ENCODE data around the gene GMDS.
A peak's percentile ranks its signal among the peaks of the same experiment; 100 is the strongest.

GMDS gene

DNA sequence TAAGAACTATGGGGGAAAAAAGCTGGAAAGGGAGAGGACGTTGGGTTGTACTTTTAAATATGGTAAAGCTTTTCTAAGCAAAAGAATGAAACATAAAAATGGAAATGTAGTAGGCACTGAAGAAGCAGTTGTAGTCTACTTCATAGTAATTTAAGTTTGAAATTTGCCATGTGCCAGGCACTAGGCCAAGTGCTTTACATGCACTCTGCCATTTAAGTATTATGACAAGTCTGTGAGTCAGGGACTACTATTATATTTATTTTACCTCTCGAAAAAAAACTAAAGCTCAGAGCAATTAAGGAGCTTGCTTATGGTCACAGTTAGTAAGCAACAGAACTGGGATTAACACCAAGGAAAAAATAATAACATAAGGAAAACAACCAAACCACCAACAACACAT is 257.8 kb downstream of the GMDS start:
- no peak for DNase-seq (ENCODE audit: low spot score)

DNA sequence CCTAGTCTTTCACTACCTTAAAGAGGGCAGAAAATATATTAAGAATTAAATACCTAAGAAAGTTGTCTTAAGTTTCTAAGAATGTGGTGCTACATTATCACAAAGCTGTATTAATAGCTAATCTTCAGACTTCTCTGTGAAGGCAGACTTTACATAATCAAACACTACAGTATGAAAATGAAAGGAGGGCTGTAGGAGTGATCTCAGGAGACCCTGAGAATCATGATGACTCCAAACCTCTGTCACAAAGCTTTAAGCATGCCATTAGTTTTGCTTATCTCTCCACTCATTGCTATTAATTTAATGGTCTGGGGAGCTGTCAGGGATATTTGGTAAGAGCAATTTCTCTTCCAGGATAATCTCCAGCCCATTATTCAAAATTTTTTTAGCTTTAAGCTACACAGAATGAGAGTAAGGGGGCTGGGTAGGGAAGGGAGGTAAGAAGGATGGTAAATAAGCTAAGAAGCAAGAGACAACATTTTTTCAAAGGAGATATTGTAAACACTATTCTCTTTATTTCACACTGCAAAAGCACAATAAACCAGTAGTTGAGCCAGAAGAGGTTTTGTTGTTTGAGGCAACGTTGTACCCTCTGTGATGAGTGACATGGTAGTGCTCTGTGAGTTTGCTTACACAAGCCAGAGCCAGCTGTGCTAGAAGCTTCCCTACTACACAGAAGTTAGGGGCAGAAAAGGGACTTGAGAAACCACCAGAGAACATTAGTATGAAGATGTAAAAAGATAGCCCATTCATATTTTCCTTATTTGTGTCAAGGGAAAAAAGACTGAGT is 258.8 kb downstream of the GMDS start:
- no peak for DNase-seq (ENCODE audit: low spot score)

GRCh38 chr6:1984346-1984994 is 260.9 kb downstream of the GMDS start:
- no peak for DNase-seq (ENCODE audit: low spot score)

- DNase-seq (ENCODE audit: low spot score): no peak
These were observed 261.6 kb downstream of the GMDS start for GRCh38 chr6:1983850-1984249.

DNA sequence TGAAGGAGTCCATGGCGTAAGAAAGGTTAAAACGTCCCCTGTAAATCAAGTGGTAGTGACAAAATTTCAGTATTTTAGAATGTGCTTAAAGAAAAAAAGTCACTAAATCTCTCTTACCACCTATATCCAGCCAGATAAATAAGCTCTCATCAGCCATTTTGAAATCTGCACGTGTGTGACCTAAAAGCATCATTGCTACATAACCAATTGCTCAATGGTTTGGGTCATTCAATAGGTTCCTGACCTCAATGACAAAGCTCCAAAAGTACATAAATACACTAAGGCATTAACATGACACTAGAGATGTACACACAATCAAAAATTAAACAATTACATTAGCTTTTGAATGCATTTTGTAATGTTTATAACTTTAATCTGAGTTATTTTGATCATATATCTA is 272.4 kb downstream of the GMDS start:
- no peak for DNase-seq (ENCODE audit: low spot score)

DNA sequence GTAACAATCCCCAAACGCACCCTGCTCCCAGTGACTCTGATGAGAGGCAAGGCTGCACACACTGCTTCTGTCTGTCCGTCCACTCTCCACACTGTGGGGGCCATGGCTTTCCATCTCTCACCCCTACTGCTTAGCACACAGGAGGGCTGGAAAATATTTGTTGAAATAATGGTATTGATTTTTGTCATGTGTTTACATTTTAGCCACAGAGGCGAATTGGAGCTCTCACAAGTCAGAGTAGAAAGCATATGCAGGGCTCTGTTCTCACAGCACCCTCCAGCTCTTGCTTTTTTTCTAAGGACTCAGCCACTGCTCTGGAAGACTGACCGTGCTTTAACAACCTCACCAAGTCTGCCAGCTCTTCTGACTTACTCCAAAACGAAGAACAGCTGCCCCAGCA is 273.8 kb downstream of the GMDS start:
- no peak for DNase-seq (ENCODE audit: low spot score)

DNA sequence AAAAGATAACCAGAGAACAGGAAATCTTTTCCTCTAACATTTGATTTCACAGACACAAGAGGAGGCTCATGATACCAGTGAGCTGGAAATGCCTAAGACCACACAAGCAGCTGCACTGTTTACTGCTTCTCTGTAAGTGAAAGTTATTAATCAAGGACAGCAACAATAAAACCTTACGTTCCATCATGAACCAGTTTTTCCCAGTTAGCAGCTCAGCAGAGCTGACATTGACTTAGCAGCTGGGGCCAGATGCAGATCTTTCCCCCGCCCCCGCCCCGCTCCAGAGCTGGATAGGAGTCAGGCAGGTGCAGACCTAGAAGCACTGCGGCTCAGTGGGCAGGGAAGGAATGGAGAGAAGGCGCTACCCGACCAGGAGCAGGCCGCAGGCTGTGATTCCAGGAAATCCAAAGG is 275.2 kb downstream of the GMDS start:
- no peak for DNase-seq (ENCODE audit: low spot score)

GRCh38 chr6:1966713-1967112 is 278.7 kb downstream of the GMDS start:
- no peak for DNase-seq (ENCODE audit: low spot score)

GRCh38 chr6:1965596-1966224 is 279.7 kb downstream of the GMDS start:
- no peak for DNase-seq (ENCODE audit: low spot score)

- DNase-seq (ENCODE audit: low spot score): no peak
These were observed 281.8 kb downstream of the GMDS start for GRCh38 chr6:1963596-1963995.

GRCh38 chr6:1962201-1962600 is 283.2 kb downstream of the GMDS start:
- DNase-seq (ENCODE audit: low spot score): no peak

DNA sequence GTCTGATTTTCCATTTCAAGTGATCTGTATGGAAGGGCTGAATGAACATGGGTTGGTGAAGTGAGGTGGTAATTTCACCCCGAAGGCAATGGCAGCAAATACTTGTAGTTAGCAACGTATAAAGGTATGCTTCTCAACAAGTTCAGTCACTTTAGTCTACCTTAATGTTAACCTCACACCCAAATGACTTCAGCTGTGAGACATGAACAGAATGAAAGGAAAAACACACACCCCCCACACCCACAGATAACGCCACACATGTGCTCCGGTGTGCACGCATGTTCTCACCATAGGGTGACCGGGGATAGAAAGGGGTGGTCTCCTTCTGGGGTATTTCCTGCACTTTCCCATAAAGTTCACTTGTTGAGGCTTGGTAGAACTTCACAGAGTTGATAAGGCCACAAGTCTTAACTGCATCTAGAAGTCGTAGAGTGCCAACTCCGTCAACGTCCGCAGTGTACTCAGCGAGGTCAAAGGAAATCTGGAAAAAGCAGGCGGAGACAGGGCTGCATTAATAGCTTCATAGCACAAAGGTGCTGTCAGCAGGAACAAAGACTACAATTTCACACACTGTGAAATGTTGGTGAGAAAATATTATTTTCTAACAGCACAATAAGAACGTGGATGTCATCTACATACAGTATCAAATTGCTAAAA is 284.8 kb downstream of the GMDS start:
- DNase-seq (ENCODE audit: low spot score): no peak

- DNase-seq (ENCODE audit: low spot score): no peak
These were observed 287.1 kb downstream of the GMDS start for GRCh38 chr6:1958257-1958656.

DNA sequence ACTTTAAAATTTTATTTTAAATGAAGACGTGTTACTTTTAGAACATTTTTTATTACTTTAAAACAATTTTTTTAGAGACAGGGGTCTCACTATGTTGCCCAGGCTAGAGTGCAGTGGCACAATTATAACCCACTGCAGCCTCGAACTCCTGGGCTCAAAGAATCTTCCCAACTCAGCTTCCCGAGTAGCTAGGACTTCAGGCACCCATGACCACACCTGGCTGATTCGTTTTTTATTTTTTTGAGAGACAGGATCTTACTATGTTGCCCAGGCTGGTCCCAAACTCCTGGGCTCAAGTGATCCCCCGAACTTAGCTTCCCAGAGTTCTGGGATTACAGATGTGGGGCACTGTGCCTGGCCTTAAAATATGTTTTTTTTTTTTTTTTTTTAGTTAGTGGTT is 287.7 kb downstream of the GMDS start:
- no peak for DNase-seq (ENCODE audit: low spot score)

DNA sequence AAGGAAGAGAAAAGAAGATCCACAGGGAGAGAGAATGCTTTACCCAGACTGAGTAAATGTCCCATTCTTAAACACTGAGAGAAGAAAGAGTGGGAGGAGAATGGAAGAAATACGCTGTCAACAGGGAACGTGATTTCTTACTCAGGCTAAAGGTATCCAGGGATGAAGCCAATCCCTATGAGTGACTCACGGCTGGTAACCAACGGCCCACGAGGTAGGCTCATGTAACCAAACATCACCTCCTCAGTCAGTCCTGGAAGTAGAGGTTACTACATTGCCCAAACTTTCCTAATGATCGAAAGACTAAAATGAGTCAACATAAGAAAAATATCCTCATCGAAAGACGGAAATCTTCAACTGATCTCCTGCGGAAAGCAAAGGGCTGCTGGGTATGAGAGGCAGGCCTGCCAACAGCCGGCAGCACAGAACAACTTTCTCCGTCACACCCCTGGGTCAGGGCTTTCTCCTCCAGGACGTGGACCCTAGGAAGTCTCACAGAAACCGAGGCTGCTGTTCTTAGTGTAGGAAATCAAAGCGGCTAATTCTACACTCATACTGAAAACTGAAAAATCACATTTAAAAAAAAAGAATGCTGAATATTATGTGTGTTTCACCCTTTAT is 292.6 kb downstream of the GMDS start:
- peak; percentile 60 for DNase-seq (ENCODE audit: low spot score)

- no peak for DNase-seq (ENCODE audit: low spot score)
These were observed 294.8 kb downstream of the GMDS start for GRCh38 chr6:1950631-1951030.

- DNase-seq (ENCODE audit: low spot score): peak; percentile 8
These were observed 295.9 kb downstream of the GMDS start for GRCh38 chr6:1949538-1949937.

DNA sequence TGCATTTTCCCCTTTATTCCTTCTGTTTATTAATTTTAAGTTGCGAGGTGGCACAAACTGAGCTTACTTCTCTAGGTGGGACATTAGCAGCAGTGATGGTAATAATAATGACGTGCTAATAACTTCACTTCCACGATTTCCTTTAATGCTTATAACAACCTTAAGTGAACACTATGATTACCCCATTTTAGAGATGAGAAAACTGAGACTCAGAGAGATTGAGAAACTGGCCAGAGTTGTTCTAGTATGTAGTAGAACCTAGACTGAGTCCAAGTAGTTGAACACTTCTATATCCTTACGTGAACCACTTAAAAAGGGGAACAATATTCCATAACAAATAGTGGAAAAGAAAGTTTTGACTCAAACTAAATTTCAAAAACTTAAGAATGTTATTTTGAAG is 297.5 kb downstream of the GMDS start:
- DNase-seq (ENCODE audit: low spot score): no peak

- DNase-seq (ENCODE audit: low spot score): no peak
These were observed 298.8 kb downstream of the GMDS start for GRCh38 chr6:1946583-1946982.

GRCh38 chr6:1945235-1945832 is 300.1 kb downstream of the GMDS start:
- DNase-seq (ENCODE audit: low spot score): no peak

DNA sequence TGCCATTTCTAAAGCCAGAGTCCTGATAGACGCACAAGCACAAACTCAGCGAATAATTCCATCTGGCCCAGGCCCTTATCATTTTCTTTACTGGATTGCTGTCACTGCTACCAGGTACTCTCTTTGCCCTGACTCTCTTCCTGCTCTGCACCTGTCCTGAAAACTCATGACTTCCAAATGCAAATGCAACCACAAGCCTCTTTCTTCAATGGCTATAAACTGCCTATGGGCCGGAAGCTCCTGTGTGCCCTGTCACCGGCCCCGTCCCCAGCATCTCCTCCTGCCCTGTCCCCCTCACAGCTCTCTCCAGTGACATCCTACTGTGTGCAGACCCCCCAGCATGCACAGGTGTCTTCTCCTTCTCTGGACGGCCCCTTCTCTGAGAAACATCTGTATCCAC is 302.6 kb downstream of the GMDS start:
- DNase-seq (ENCODE audit: low spot score): no peak

DNA sequence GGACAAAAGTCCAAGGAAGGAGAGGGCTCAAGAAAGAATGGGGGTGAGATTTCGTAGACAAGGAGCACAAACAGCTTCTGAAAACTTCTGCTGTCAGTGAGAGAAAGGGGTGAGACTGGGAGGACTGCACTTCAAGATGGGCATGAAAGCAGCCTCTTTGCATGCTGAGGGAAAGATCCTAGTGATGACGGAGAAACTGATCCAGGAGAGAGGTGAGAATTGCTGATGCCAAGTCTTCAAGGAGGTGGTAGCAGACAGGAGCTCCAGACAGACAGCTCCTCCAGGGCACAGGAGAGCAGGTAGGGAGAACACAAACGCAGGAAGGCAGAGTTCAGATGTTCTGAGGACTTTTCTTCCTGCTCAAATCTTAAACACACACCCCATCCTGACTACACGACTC is 303.9 kb downstream of the GMDS start:
- no peak for DNase-seq (ENCODE audit: low spot score)

Measured in GM03348 (cell line).